Natural killer cell (primary cell): ENCODE results near the gene NOTCH4. TPM values are rescaled to one million over a fixed set of nuclear protein-coding genes. Genes with fewer than 3 reads are reported as not detected.
A peak's percentile ranks its signal among the peaks of the same experiment; 100 is the strongest.

Source experiments
- ATAC-seq, 3 donors: fragments of 150-1000 bp in 2 of 3; fragments of 200-7000 bp in 1 of 3; cut with Tn5 transposase; 1 replicate in 1 of 3; 2 replicates in 2 of 3; pipeline ENCODE4 v1.10.0; 2021; ENCODE audit warnings: mild to moderate bottlenecking in 2 of 3, moderate library complexity in 2 of 3
- DNase-seq, 2 donors: peaks; one replicate each; pipeline versions ENCODE4 v3.0.0 to v3.0.0-alpha.2; 2013 to 2021; ENCODE audit warnings: mixed read lengths in 1 of 2
- H3K27ac ChIP-seq: one replicate; pipeline ENCODE4 v1.5.1; 2013; ENCODE audit warnings: mild to moderate bottlenecking, low read length
- H3K27me3 ChIP-seq: one replicate; pipeline ENCODE4 v1.6.1; 2013; ENCODE audit warnings: low read length; ENCODE audit not compliant: control insufficient read depth, insufficient read depth
- H3K36me3 ChIP-seq: one replicate; pipeline ENCODE4 v1.6.1; 2013; ENCODE audit warnings: low read length; ENCODE audit not compliant: control insufficient read depth, insufficient read depth
- H3K4me1 ChIP-seq: one replicate; pipeline ENCODE4 v1.6.1; 2013; ENCODE audit warnings: low read length; ENCODE audit not compliant: control insufficient read depth, insufficient read depth
- H3K4me3 ChIP-seq: one replicate; pipeline ENCODE4 v1.5.1; 2013; ENCODE audit warnings: low read length
- H3K9me3 ChIP-seq: one replicate; pipeline ENCODE4 v1.6.1; 2013; ENCODE audit warnings: low read length; ENCODE audit not compliant: control insufficient read depth, insufficient read depth
- H3K27ac Mint-ChIP-seq, 2 donors: one replicate each; pipeline ENCODE4 v1.8.0; 2022; ENCODE audit warnings: mild to moderate bottlenecking in 2 of 2, mixed read lengths in 2 of 2, moderate library complexity in 1 of 2
- H3K27me3 Mint-ChIP-seq, 2 donors: one replicate each; pipeline ENCODE4 v1.8.0; 2022; ENCODE audit warnings: low read depth in 2 of 2, mixed read lengths in 2 of 2
- H3K36me3 Mint-ChIP-seq: one replicate; pipeline ENCODE4 v1.8.0; 2022; ENCODE audit warnings: mixed read lengths
- H3K4me1 Mint-ChIP-seq, 2 donors: one replicate each; pipeline ENCODE4 v1.8.0; 2022; ENCODE audit warnings: mixed read lengths in 2 of 2
- H3K4me3 Mint-ChIP-seq: one replicate; pipeline ENCODE4 v1.8.0; 2022; ENCODE audit warnings: mild to moderate bottlenecking, moderate library complexity, mixed read lengths
- H3K9me3 Mint-ChIP-seq, 2 donors: one replicate each; pipeline ENCODE4 v1.8.0; 2022; ENCODE audit warnings: mixed read lengths in 2 of 2
- CTCF ChIP-seq: fragments of 200-600 bp; IDR thresholded peaks from one replicate; pipeline ENCODE4 v1.8.0; 2022; ENCODE audit warnings: antibody characterized with exemption
- WGBS: methylation state at CpG from one replicate; pipeline ENCODE4 v1.1.7; 2013; ENCODE audit warnings: missing lambda C conversion rate; ENCODE audit not compliant: insufficient coverage; 5-methylcytosine and 5-hydroxymethylcytosine counted together
- intact Hi-C: fragments of 100-400 bp; cut with micrococcal nuclease; formaldehyde crosslinking; loops from one replicate; pipeline ENCODE4 v1.14.2; 2022
- total RNA-seq, 4 donors: library from RNA; stranded (reverse); fragments of 120-200 nt in 1 of 4; gene quantifications; one replicate each; pipeline versions ENCODE4 v1.2.3 to v1.2.4, GENCODE V29; 2013 to 2022

Gene NOTCH4
- total RNA-seq, 3 donors from 2014 or later (not counting 1 experiment from before 2014, with no cell fraction given), result 2.6 to 4.8 (median 2.7) TPM

GRCh38 chr6:32190911-32191677 lies 32.8 kb downstream of the NOTCH4 start:
- Mint-ChIP-seq H3K36me3 (peaks cover 16% of the 10 kb centered on the region), H3K4me3 (peak overlapping the region; percentile 94), H3K4me1 (peaks cover 68 to 90% of the 10 kb centered on the region in 2 donors), H3K27me3 (no peaks in the 10 kb centered on the region), H3K27ac (peak overlapping the region; percentile 99), H3K9me3 (no peaks in the 10 kb centered on the region)
- TF ChIP-seq CTCF, result no peak
- Histone ChIP-seq H3K27ac (peak overlapping the region; percentile 99), H3K36me3 (peaks cover 25% of the 10 kb centered on the region), H3K4me3 (peak overlapping the region; percentile 69), H3K9me3 (no peaks in the 10 kb centered on the region), H3K4me1 (peaks cover 85% of the 10 kb centered on the region), H3K27me3 (no peaks in the 10 kb centered on the region)
- no peak for ATAC-seq
- intact Hi-C loops, result loop anchor here (1.0 to 10.0 kb wide), 2 partner anchors 13 to 216 kb away; partner anchors contain the start of genes DXO and RNF5
- WGBS, result 57% methylated on average over 7 of the region's 8 CpGs
- peak in 1 of 2 donors; percentile 30 for DNase-seq

GRCh38 chr6:32190054-32190851 lies 33.6 kb downstream of the NOTCH4 start, which contains the start of gene PBX2:
Gene PBX2, minus strand, starts transcription at chr6:32190202. Its CDS starts 287 bp downstream, at chr6:32189915.
- H3K36me3 Mint-ChIP-seq, result peaks cover 19% of the 10 kb centered on the region
- peak; percentile 61 to 91 for DNase-seq
- peak; percentile 73 to 86 (median 76) for ATAC-seq
- Histone ChIP-seq H3K4me3 (peak within 1 kb of the TSS; percentile 69), H3K4me1 (peaks cover 81% of the 10 kb centered on the region), H3K9me3 (no peaks in the 10 kb centered on the region), H3K27me3 (no peaks in the 10 kb centered on the region), H3K36me3 (peaks cover 27% of the 10 kb centered on the region), H3K27ac (peak within 1 kb of the TSS; percentile 99)
- peak within 1 kb of the TSS; percentile 94 for H3K4me3 Mint-ChIP-seq
- intact Hi-C loops, result loop anchor here (1.0 to 10.0 kb wide), 2 partner anchors 12 to 215 kb away; partner anchors contain the start of genes DXO and RNF5
- under 1% methylated on average over 16 of the region's 23 CpGs for WGBS
- H3K27me3 Mint-ChIP-seq, result no peaks in the 10 kb centered on the region
- no peaks in the 10 kb centered on the region for H3K9me3 Mint-ChIP-seq
- H3K27ac Mint-ChIP-seq, result peak within 1 kb of the TSS; percentile 99
- no peak for TF ChIP-seq CTCF
- H3K4me1 Mint-ChIP-seq, result peaks cover 64 to 86% of the 10 kb centered on the region in 2 donors

DNA sequence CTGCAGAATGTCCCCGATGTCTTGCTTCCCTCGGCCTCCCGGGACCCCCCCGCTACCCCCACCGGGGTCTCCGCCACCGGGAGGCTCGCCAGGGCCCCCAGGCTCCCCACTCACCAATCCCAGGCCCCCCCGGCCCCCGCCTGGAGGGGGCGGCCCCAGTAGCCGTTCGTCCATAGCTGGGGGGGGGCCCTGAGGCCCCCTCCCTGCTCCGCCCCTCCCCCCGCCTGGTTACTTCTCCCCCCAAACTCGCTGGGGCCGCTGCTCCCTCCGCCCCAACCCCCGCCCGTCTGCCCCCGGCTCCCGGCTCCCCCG lies 34.2 kb downstream of the NOTCH4 start:
- Mint-ChIP-seq H3K4me1 (peaks cover 58 to 81% of the 10 kb centered on the region in 2 donors), H3K27me3 (no peaks in the 10 kb centered on the region), H3K9me3 (no peaks in the 10 kb centered on the region), H3K27ac (peak overlapping the region; percentile 99), H3K4me3 (peak overlapping the region; percentile 88), H3K36me3 (peaks cover 19% of the 10 kb centered on the region)
- H3K36me3 ChIP-seq, result peaks cover 27% of the 10 kb centered on the region
- ATAC-seq (no peak), DNase-seq (no peak)
- H3K4me1 ChIP-seq, result peaks cover 75% of the 10 kb centered on the region
- peak overlapping the region; percentile 69 for H3K4me3 ChIP-seq
- TF ChIP-seq CTCF, result no peak
- H3K27me3 ChIP-seq, result no peaks in the 10 kb centered on the region
- no peaks in the 10 kb centered on the region for H3K9me3 ChIP-seq
- H3K27ac ChIP-seq, result peak overlapping the region; percentile 99
- intact Hi-C loops, result loop anchor here (1.0 to 10.0 kb wide), 2 partner anchors 11 to 215 kb away; partner anchors contain the start of genes DXO and RNF5
- WGBS, result 0% methylated on average over 13 of the region's 23 CpGs
